Effector CD4-positive, alpha-beta T cell (primary cell): ENCODE data around the gene PURB.
"Not testable (repeated sequence)": the region's sequence is repeated elsewhere in the genome, so short reads cannot be mapped to it uniquely, and the experiment has no call there.

Experiments used
- DNase-seq: peaks from one replicate; pipeline ENCODE4 v3.0.0-alpha.2; 2020

Gene PURB

GRCh38 chr7:44891372-44891771 is 6.0 kb upstream of the PURB start:
- DNase-seq = peak; percentile 18

- no peak for DNase-seq
Measured at GRCh38 chr7:44889086-44889781, 3.9 kb upstream of the PURB start.

GRCh38 chr7:44887293-44887692 is 2.0 kb upstream of the PURB start:
- DNase-seq = no peak

GRCh38 chr7:44884621-44885393 is 523 bp downstream of the PURB start:
- DNase-seq = peak; percentile 38

- DNase-seq = no peak
Measured at GRCh38 chr7:44883961-44884620, 1.2 kb downstream of the PURB start.

GRCh38 chr7:44882899-44883298 is 2.4 kb downstream of the PURB start:
- no peak for DNase-seq

GRCh38 chr7:44881610-44882009 is 3.7 kb downstream of the PURB start:
- DNase-seq = no peak

GRCh38 chr7:44881066-44881600 is 4.2 kb downstream of the PURB start:
- no peak for DNase-seq

GRCh38 chr7:44880317-44881018 is 4.9 kb downstream of the PURB start:
- no peak for DNase-seq

GRCh38 chr7:44876393-44876792 is 8.9 kb downstream of the PURB start:
- DNase-seq = no peak

- no peak for DNase-seq
Measured at GRCh38 chr7:44875241-44875640, 10.1 kb downstream of the PURB start.

- DNase-seq = no peak
Measured at GRCh38 chr7:44872787-44873186, 12.5 kb downstream of the PURB start.

GRCh38 chr7:44871918-44872317 is 13.4 kb downstream of the PURB start:
- DNase-seq = not testable (repeated sequence)

- not testable (repeated sequence) for DNase-seq
Measured at GRCh38 chr7:44870780-44871179, 14.6 kb downstream of the PURB start.

- not testable (repeated sequence) for DNase-seq
Measured at GRCh38 chr7:44870336-44870735, 15.0 kb downstream of the PURB start.

- DNase-seq = no peak
Measured at GRCh38 chr7:44867073-44867995, 18.0 kb downstream of the PURB start.

- not testable (repeated sequence) for DNase-seq
Measured at GRCh38 chr7:44861949-44862348, 23.4 kb downstream of the PURB start.

GRCh38 chr7:44858161-44858560 is 27.2 kb downstream of the PURB start:
- DNase-seq = no peak

GRCh38 chr7:44854644-44855364 is 30.5 kb downstream of the PURB start:
- DNase-seq = no peak

- DNase-seq = no peak
Measured at GRCh38 chr7:44853391-44853790, 31.9 kb downstream of the PURB start.

- no peak for DNase-seq
Measured at GRCh38 chr7:44852590-44852989, 32.7 kb downstream of the PURB start.
